Measurements from ENCODE around the gene GFAP.
"Not testable (repeated sequence)": the region's sequence is repeated elsewhere in the genome, so short reads cannot be mapped to it uniquely, and the experiment has no call there.

The GFAP gene

DNA sequence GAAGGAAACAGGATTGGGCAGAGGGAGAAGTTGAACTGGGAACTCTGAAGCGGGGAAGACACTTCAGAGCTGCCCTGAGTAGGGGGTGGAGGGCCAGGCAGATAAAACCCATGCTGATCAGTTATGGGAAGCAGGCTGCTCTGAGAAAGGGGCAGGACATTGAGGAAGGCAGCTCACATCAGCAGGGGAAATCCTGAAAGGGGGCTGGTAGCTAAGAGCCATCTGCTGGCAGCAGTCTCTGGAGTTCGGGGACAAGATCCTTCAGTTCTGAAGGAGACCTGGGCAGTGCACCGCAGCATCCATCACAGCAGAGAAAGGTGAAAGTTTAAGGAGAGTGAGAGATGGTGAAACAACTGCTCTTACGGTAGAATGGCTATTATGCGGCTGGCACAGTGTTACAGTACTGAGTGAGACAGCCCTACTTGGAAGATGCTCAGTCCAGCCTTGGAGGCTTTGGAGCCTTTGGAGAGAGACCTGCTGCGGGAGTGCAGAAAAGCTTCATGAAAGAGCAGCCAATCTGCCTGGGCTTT lies 37.7 kb upstream of the GFAP start:
- Histone ChIP-seq H3K36me3 (ENCODE audit: insufficient read depth, low read length) (no peaks in the 10 kb centered on the region), H3K27me3 (ENCODE audit: insufficient read depth, low read length) (0 out of 2 replicates have a peak, but pooled peaks cover 9% of the 10 kb centered on the region), H3F3A (ENCODE audit: insufficient read depth, low read length) (no peaks in the 10 kb centered on the region), H3K79me2 (ENCODE audit: insufficient read depth, low read length) (no peaks in the 10 kb centered on the region), H3K4me2 (ENCODE audit: low read length) (no peak overlapping the region), H3K9ac (ENCODE audit: low read length) (no peak overlapping the region), H3K4me3 (ENCODE audit: low read depth, low read length, poor library complexity, severe bottlenecking) (no peak overlapping the region), H4K20me1 (ENCODE audit: insufficient read depth, low read length) (no peaks in the 10 kb centered on the region), H3K9me2 (ENCODE audit: low read depth, low read length) (no peaks in the 10 kb centered on the region), H3K9me3 (ENCODE audit: low read length) (no peaks in the 10 kb centered on the region), H2AFZ (ENCODE audit: low read length) (no peak overlapping the region), H3K4me1 (ENCODE audit: insufficient read depth, low read length, severe bottlenecking) (peaks cover 6% of the 10 kb centered on the region), H3K27ac (ENCODE audit: low read depth, low read length, poor library complexity, severe bottlenecking) (no peak overlapping the region)
- TF ChIP-seq, protein P1, sequence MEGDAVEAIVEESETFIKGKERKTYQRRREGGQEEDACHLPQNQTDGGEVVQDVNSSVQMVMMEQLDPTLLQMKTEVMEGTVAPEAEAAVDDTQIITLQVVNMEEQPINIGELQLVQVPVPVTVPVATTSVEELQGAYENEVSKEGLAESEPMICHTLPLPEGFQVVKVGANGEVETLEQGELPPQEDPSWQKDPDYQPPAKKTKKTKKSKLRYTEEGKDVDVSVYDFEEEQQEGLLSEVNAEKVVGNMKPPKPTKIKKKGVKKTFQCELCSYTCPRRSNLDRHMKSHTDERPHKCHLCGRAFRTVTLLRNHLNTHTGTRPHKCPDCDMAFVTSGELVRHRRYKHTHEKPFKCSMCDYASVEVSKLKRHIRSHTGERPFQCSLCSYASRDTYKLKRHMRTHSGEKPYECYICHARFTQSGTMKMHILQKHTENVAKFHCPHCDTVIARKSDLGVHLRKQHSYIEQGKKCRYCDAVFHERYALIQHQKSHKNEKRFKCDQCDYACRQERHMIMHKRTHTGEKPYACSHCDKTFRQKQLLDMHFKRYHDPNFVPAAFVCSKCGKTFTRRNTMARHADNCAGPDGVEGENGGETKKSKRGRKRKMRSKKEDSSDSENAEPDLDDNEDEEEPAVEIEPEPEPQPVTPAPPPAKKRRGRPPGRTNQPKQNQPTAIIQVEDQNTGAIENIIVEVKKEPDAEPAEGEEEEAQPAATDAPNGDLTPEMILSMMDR (IDR thresholded peaks at IDR 0.05; ENCODE audit: low read length): no peak
- no peak for TF ChIP-seq EZH2 (IDR thresholded peaks at IDR 0.05; ENCODE audit: borderline replicate concordance, low read length)

GRCh38 chr17:44948315-44948795 lies 33.1 kb upstream of the GFAP start:
- Histone ChIP-seq H3K9me3 (ENCODE audit: low read length) (no peaks in the 10 kb centered on the region), H2AFZ (ENCODE audit: low read length) (no peak overlapping the region), H3K4me3 (ENCODE audit: low read depth, low read length, poor library complexity, severe bottlenecking) (peak overlapping the region; percentile 99), H3K4me1 (ENCODE audit: insufficient read depth, low read length, severe bottlenecking) (peaks cover 33% of the 10 kb centered on the region), H4K20me1 (ENCODE audit: insufficient read depth, low read length) (no peaks in the 10 kb centered on the region), H3K4me2 (ENCODE audit: low read length) (peak overlapping the region; percentile 92), H3K79me2 (ENCODE audit: insufficient read depth, low read length) (peaks cover 41% of the 10 kb centered on the region), H3F3A (ENCODE audit: insufficient read depth, low read length) (0 out of 2 replicates have a peak, but pooled peaks cover 3% of the 10 kb centered on the region), H3K27ac (ENCODE audit: low read depth, low read length, poor library complexity, severe bottlenecking) (no peak overlapping the region), H3K36me3 (ENCODE audit: insufficient read depth, low read length) (peaks cover 37% of the 10 kb centered on the region), H3K27me3 (ENCODE audit: insufficient read depth, low read length) (no peaks in the 10 kb centered on the region), H3K9me2 (ENCODE audit: low read depth, low read length) (no peaks in the 10 kb centered on the region), H3K9ac (ENCODE audit: low read length) (peak overlapping the region; percentile 100)
- TF ChIP-seq, protein P1 (IDR thresholded peaks at IDR 0.05; ENCODE audit: low read length): no peak
- no peak for TF ChIP-seq EZH2 (IDR thresholded peaks at IDR 0.05; ENCODE audit: borderline replicate concordance, low read length)

DNA sequence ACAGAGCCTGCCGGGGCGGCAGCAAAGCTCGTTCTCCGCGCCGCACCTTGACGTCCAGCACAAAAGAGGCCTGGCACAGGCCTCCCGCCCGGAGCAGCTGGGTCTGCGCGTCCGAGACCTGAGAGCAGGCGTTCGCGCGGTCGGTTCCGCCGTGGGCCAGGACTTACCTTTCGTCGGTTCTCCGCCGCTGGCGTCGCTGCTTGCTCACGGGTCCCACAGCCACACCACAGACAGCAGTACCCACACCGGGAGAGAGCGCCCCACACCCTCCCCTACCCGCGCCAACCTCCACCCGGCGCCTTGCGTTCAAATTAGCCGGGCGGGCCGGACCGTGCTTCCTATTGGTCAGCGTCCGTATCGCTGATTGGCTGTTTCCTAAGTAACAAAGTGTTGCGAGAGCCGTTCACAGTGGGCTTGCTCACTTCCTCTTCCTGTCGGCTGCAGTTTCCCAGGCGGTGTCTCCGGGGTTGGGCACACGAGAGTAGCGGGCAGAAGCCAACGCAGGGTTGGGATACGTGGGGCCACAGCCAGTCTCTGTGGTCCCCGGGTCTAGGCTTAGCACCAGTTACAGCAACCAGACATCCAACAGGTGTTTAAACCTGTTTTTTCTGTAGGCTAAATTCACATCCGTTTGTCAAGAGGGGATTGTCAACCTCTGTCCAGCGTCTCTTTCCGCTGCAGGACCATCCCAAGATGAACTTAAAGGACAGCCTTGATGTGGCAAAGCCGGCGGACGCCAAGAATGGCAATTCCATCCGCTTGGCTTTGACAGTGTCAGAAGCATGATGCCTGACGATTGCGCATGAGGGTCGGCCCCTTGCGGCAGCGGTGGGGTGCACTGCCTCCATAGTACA lies 32.4 kb upstream of the GFAP start, which contains the start of gene KIF18B:
TSS of gene KIF18B (minus strand) at position 313 of the 854 bp plus-strand sequence. CDS start 11,429 bp downstream, outside the sequence.
- no peaks in the 10 kb centered on the region for H3K9me3 ChIP-seq (ENCODE audit: low read length)
- peaks cover 40% of the 10 kb centered on the region for H3K36me3 ChIP-seq (ENCODE audit: insufficient read depth, low read length)
- TF ChIP-seq EZH2 (IDR thresholded peaks at IDR 0.05; ENCODE audit: borderline replicate concordance, low read length): no peak
- TF ChIP-seq, protein P1 (IDR thresholded peaks at IDR 0.05; ENCODE audit: low read length): peak; percentile 18; the same call in 1 of the 2 replicates
- H3K4me2 ChIP-seq (ENCODE audit: low read length): peak within 1 kb of the TSS; percentile 92
- H3K27me3 ChIP-seq (ENCODE audit: insufficient read depth, low read length): no peaks in the 10 kb centered on the region
- peak within 1 kb of the TSS; percentile 100 for H3K9ac ChIP-seq (ENCODE audit: low read length)
- H3F3A ChIP-seq (ENCODE audit: insufficient read depth, low read length): 0 out of 2 replicates have a peak, but pooled peaks cover 3% of the 10 kb centered on the region
- no peaks in the 10 kb centered on the region for H4K20me1 ChIP-seq (ENCODE audit: insufficient read depth, low read length)
- H3K4me3 ChIP-seq (ENCODE audit: low read depth, low read length, poor library complexity, severe bottlenecking): peak within 1 kb of the TSS; percentile 99
- H3K79me2 ChIP-seq (ENCODE audit: insufficient read depth, low read length): peaks cover 46% of the 10 kb centered on the region
- no peak within 1 kb of the TSS for H2AFZ ChIP-seq (ENCODE audit: low read length)
- H3K4me1 ChIP-seq (ENCODE audit: insufficient read depth, low read length, severe bottlenecking): peaks cover 36% of the 10 kb centered on the region
- no peaks in the 10 kb centered on the region for H3K9me2 ChIP-seq (ENCODE audit: low read depth, low read length)
- H3K27ac ChIP-seq (ENCODE audit: low read depth, low read length, poor library complexity, severe bottlenecking): peak within 1 kb of the TSS; percentile 81

DNA sequence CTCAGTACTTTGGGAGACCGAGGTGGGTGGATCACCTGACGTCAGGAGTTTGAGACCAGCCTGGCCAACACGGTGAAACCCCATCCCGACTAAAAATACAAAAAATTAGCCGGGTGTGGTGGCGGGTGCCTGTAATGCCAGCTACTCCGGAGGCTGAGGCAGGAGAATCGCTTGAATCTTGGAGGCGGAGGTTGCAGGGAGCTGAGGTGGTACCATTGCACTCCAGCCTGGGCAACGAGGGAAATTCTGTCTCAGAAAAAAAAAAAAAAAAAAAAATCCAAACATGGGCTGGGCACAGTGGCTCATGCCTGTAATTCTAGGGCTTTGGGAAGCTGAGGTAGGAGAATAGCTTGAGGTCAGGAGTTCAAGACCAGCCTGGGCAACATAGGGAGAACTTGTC lies 30.4 kb upstream of the GFAP start:
- not testable (repeated sequence) for H3F3A ChIP-seq (ENCODE audit: insufficient read depth, low read length); H3K9ac ChIP-seq (ENCODE audit: low read length); H4K20me1 ChIP-seq (ENCODE audit: insufficient read depth, low read length); H3K9me2 ChIP-seq (ENCODE audit: low read depth, low read length); H2AFZ ChIP-seq (ENCODE audit: low read length); H3K9me3 ChIP-seq (ENCODE audit: low read length); H3K27ac ChIP-seq (ENCODE audit: low read depth, low read length, poor library complexity, severe bottlenecking); H3K27me3 ChIP-seq (ENCODE audit: insufficient read depth, low read length)
- peaks cover 56% of the 10 kb centered on the region for H3K36me3 ChIP-seq (ENCODE audit: insufficient read depth, low read length)
- H3K4me2 ChIP-seq (ENCODE audit: low read length): peak overlapping the region; percentile 92
- H3K4me3 ChIP-seq (ENCODE audit: low read depth, low read length, poor library complexity, severe bottlenecking): peak overlapping the region; percentile 99
- peaks cover 66% of the 10 kb centered on the region for H3K79me2 ChIP-seq (ENCODE audit: insufficient read depth, low read length)
- peaks cover 49% of the 10 kb centered on the region for H3K4me1 ChIP-seq (ENCODE audit: insufficient read depth, low read length, severe bottlenecking)
